Colon (tissue), 2 donors: ENCODE results near the gene NPAS1.
"Not testable (repeated sequence)": the region's sequence is repeated elsewhere in the genome, so short reads cannot be mapped to it uniquely, and the experiment has no call there.

ENCODE experiments used
- FAIRE-seq: peaks from 2 replicates; lab custom pipeline; 2012; peaks lifted over from hg19 to GRCh38; lab: Jason Lieb, UNC
- donor health status: control.
- donor health status: control.

NPAS1 gene

GRCh38 chr19:47047272-47047762, 27.7 kb downstream of the NPAS1 start:
- FAIRE-seq: no peak

- FAIRE-seq: no peak
Measured at GRCh38 chr19:47047763-47048405, 28.2 kb downstream of the NPAS1 start.

GRCh38 chr19:47049307-47049700, 29.7 kb downstream of the NPAS1 start:
- FAIRE-seq: no peak

GRCh38 chr19:47050562-47050961, 30.9 kb downstream of the NPAS1 start:
- not testable (repeated sequence) for FAIRE-seq

GRCh38 chr19:47056411-47056810, 36.8 kb downstream of the NPAS1 start:
- FAIRE-seq: no peak

- FAIRE-seq: no peak
Measured at GRCh38 chr19:47057328-47057727, 37.7 kb downstream of the NPAS1 start.

GRCh38 chr19:47058621-47059022, 39.0 kb downstream of the NPAS1 start:
- FAIRE-seq: no peak

GRCh38 chr19:47063874-47064273, 44.2 kb downstream of the NPAS1 start:
- FAIRE-seq: no peak

GRCh38 chr19:47065242-47065641, 45.6 kb downstream of the NPAS1 start:
- FAIRE-seq: no peak

- no peak for FAIRE-seq
Measured at GRCh38 chr19:47066376-47067214, 47.0 kb downstream of the NPAS1 start.

GRCh38 chr19:47067215-47067847, 47.7 kb downstream of the NPAS1 start:
- no peak for FAIRE-seq

- no peak for FAIRE-seq
Measured at GRCh38 chr19:47068246-47068645, 48.6 kb downstream of the NPAS1 start.

GRCh38 chr19:47068876-47069406, 49.3 kb downstream of the NPAS1 start:
- no peak for FAIRE-seq

GRCh38 chr19:47069795-47070194, 50.2 kb downstream of the NPAS1 start:
- no peak for FAIRE-seq

- no peak for FAIRE-seq
Measured at GRCh38 chr19:47070756-47071155, 51.1 kb downstream of the NPAS1 start.

- FAIRE-seq: no peak
Measured at GRCh38 chr19:47071731-47072130, 52.1 kb downstream of the NPAS1 start.

GRCh38 chr19:47072323-47072722, 52.7 kb downstream of the NPAS1 start:
- FAIRE-seq: no peak

GRCh38 chr19:47073574-47073973, 53.9 kb downstream of the NPAS1 start:
- FAIRE-seq: no peak

- no peak for FAIRE-seq
Measured at GRCh38 chr19:47074621-47075020, 55.0 kb downstream of the NPAS1 start.

- no peak for FAIRE-seq
Measured at GRCh38 chr19:47075179-47075810, 55.7 kb downstream of the NPAS1 start.

- FAIRE-seq: no peak
Measured at GRCh38 chr19:47075941-47076340, 56.3 kb downstream of the NPAS1 start.

GRCh38 chr19:47078351-47078750, 58.7 kb downstream of the NPAS1 start:
- FAIRE-seq: not testable (repeated sequence)
